Gastroesophageal sphincter (tissue), 4 donors: Measurements from ENCODE around the gene VPS35. TPM values are rescaled to one million over a fixed set of nuclear protein-coding genes. Genes with fewer than 3 reads are reported as not detected.

Source experiments
- ATAC-seq: fragments of 150-250 bp; one replicate; pipeline ENCODE4 v1.9.1; 2016; ENCODE audit warnings: mild to moderate bottlenecking, moderate library complexity
- H3K27ac ChIP-seq, 4 donors: fragments of 200-600 bp; sonication (generic) in 3 of 4; 1 replicate in 3 of 4; 2 replicates in 1 of 4; pipeline ENCODE4 v1.5.1; 2016 to 2019
- H3K27me3 ChIP-seq: fragments of 200-600 bp; sonication (generic); one replicate; pipeline ENCODE4 v1.5.1; 2019
- H3K36me3 ChIP-seq, 2 donors: fragments of 200-600 bp; sonication (generic); one replicate each; pipeline ENCODE4 v1.5.1; 2019; ENCODE audit warnings: control low read depth in 1 of 2
- H3K4me1 ChIP-seq, 3 donors: fragments of 200-600 bp; sonication (generic); 1 replicate in 2 of 3; 2 replicates in 1 of 3; pipeline ENCODE4 v1.5.1; 2016 to 2019; ENCODE audit warnings: control low read depth in 2 of 3
- H3K4me3 ChIP-seq, 2 donors: fragments of 200-600 bp; sonication (generic); one replicate each; pipeline ENCODE4 v1.5.1; 2019; ENCODE audit warnings: mild to moderate bottlenecking in 1 of 2, moderate library complexity in 1 of 2
- H3K9me3 ChIP-seq, 3 donors: fragments of 200-600 bp; sonication (generic); one replicate each; pipeline ENCODE4 v1.5.1; 2017 to 2019; ENCODE audit warnings: control low read depth in 2 of 3
- EP300 ChIP-seq: sonication (generic); formaldehyde crosslinking; IDR thresholded peaks from one replicate; pipeline ENCODE4 v1.6.1; 2017; ENCODE audit warnings: antibody characterized with exemption, mild to moderate bottlenecking
- POLR2A ChIP-seq, 2 donors: fragments of 450-650 bp; IDR thresholded peaks; one replicate each; pipeline ENCODE4 v1.6.1; 2017; ENCODE audit warnings: antibody characterized with exemption in 2 of 2, mild to moderate bottlenecking in 2 of 2, moderate library complexity in 1 of 2
- POLR2AphosphoS5 ChIP-seq: sonication (generic); formaldehyde crosslinking; IDR thresholded peaks from one replicate; pipeline ENCODE4 v1.6.1; 2017; ENCODE audit warnings: antibody characterized with exemption
- WGBS, 2 donors: methylation state at CpG; one replicate each; pipeline ENCODE4 v1.1.5; 2018; ENCODE audit warnings: low coverage in 1 of 2; 5-methylcytosine and 5-hydroxymethylcytosine counted together
- total RNA-seq, 4 donors: library from RNA; depleted of rRNA; stranded (reverse); fragments of >200 nt; gene quantifications; one replicate each; pipeline ENCODE4 v1.1.0, GENCODE V29; 2016
- TF ChIP-seq, protein P1 (sequence below), 4 experiments: fragments of 200-600 bp in 2 of 4; fragments of 450-650 bp in 2 of 4; sonication (generic) in 1 of 4; IDR thresholded peaks; one replicate each; pipeline ENCODE4 v1.5.1; 2017 to 2019; ENCODE audit warnings: antibody characterized with exemption in 4 of 4, mild to moderate bottlenecking in 2 of 4, moderate library complexity in 2 of 4

The VPS35 gene
- total RNA-seq, 4 donors from 2014 or later = 76.6 to 119 (median 91.7) TPM

DNA sequence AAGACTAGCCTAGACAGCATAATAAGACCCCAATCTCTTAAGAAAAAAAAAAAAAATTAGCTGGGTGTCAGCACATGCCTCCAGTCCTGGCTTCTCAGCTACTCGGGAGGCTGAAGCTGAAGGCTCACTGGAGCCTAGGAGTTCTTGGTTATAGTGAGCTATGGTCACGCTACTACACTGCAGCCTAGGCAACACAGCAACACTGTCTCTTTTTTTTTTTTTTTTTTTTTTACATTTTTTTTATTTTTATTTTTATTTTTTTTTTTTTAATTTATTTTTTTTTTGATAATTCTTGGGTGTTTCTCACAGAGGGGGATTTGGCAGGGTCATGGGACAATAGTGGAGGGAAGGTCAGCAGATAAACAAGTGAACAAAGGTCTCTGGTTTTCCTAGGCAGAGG, 4.6 kb upstream of the VPS35 start:
- Histone ChIP-seq H3K36me3 (no peaks in the 10 kb centered on the region), H3K4me3 (no peak overlapping the region), H3K9me3 (no peaks in the 10 kb centered on the region), H3K27me3 (no peaks in the 10 kb centered on the region), H3K27ac (no peak overlapping the region), H3K4me1 (peaks cover 0 to 15% (median 10%) of the 10 kb centered on the region in 3 donors)
- TF ChIP-seq POLR2AphosphoS5 (no peak), POLR2A (IDR thresholded peaks at IDR 0.05) (no peak), EP300 (no peak)
- TF ChIP-seq, protein P1, sequence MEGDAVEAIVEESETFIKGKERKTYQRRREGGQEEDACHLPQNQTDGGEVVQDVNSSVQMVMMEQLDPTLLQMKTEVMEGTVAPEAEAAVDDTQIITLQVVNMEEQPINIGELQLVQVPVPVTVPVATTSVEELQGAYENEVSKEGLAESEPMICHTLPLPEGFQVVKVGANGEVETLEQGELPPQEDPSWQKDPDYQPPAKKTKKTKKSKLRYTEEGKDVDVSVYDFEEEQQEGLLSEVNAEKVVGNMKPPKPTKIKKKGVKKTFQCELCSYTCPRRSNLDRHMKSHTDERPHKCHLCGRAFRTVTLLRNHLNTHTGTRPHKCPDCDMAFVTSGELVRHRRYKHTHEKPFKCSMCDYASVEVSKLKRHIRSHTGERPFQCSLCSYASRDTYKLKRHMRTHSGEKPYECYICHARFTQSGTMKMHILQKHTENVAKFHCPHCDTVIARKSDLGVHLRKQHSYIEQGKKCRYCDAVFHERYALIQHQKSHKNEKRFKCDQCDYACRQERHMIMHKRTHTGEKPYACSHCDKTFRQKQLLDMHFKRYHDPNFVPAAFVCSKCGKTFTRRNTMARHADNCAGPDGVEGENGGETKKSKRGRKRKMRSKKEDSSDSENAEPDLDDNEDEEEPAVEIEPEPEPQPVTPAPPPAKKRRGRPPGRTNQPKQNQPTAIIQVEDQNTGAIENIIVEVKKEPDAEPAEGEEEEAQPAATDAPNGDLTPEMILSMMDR (IDR thresholded peaks at IDR 0.05) = no peak
- ATAC-seq = no peak
- WGBS, 2 donors = 80 to 94% methylated on average over 1 to 2 of the region's 2 CpGs

DNA sequence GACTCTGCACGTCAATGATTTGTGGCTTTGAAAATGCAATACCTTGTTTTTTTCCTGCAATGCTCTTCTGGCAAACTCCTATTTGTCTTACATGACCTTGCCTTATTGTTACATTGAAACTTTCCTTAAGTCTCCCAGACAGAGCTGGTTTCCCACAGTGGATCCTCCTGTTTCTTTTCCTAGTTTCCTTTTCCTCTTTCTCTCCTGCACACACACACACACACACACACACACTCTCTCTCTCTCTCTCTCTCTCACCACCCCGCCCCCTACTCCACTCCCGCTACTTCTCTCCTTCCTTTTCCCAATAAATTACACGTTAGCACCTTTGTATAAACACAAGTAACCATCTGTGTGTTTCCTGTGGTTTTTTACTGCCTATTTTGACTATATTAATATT, 2.7 kb upstream of the VPS35 start:
- Histone ChIP-seq H3K27me3 (no peaks in the 10 kb centered on the region), H3K9me3 (no peaks in the 10 kb centered on the region), H3K36me3 (no peaks in the 10 kb centered on the region), H3K27ac (no peak overlapping the region), H3K4me1 (peaks cover 0 to 31% (median 21%) of the 10 kb centered on the region in 3 donors), H3K4me3 (no peak overlapping the region)
- ATAC-seq = no peak
- WGBS, 2 donors = 54 to 75% methylated on average over 2 to 4 of the region's 4 CpGs
- TF ChIP-seq EP300 = no peak
- no peak for TF ChIP-seq POLR2AphosphoS5
- TF ChIP-seq POLR2A (IDR thresholded peaks at IDR 0.05) = no peak
- TF ChIP-seq, protein P1 (IDR thresholded peaks at IDR 0.05) = no peak

DNA sequence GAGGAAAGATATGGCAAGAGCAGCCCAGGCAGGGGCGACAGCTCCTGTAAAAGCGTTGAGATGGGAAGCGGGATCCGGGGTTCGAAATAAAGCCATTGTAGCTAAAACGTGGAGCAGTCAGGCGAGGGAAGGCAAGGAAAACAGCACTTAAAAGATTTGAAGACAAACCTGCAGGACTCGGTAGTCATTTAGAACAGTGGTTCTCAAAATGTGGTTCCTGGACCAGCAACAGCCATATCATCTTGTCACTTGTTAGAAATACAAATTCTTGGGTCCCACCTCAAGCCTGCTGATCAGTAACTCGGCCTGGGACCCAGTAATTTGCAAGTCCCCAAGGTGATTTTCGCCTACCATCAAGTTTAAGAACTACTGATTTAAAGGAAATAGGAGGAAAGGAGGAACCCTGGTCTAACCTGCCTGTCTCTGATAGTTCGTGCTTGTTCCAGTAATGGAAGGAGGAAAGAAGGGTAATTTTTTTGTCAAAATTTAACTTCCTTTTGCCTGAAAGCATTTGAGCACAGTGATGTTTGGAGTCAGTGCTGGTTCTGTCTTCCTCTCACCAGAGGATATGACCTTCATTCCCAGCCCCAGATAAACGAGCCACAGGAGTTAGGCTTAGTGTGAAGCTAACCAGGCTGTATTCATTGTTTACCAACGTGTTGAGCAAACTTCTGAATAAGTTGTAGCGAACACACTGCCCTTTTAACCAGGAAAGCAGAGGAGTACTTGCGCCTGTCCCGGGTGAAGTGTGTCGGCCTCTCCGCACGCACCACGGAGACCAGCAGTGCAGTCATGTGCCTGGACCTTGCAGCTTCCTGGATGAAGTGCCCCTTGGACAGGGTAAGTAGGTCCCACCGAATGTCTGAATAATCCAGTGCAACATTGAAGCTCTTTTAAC, 1.6 kb upstream of the VPS35 start:
- 0 to 14% methylated on average over 10 to 20 of the region's 21 CpGs for WGBS, 2 donors
- peak overlapping the region; percentile 80 to 82 for H3K4me3 ChIP-seq

DNA sequence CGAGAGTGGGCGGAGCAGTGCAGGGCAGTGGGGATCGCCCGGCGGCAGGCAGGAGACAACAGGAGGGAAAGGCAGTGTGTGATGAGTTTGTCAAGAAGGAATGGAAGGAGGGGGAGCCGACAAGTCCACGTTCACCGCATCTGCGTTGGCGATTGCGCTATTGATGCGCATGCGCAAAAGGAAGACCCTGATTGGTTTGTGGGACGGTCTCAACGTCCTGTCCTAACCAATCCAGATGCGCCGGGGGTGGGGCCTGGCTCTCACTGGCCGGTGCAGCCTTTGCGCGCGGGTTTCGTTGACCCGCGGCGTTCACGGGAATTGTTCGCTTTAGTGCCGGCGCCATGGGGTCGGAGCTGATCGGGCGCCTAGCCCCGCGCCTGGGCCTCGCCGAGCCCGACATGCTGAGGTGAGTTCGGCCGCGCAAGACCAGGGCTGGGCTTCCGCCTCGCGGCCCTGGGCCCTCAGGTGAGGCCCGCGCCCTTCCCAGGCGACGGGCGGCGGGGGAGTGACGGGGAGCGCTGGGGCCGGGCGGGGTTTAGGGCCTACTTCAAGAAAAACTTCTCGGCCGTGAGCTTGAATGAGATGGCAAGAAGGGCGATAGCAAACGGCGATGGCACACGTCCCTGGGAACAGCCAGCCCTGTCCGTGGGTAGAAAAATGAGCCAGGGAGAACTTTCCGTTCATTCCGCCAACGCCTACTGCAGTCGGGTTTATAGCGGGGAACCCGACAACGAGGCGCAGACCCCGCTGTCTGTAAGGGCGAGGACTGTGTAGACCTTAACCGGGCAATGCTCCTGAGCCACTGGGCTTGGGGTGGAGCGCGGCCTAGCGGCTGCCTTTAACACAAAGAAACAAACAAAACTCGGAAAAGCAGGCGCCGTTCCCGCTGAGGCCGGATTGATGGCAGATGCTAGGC, 645 bp upstream of the VPS35 start, which contains the start of gene ORC6:
ORC6 (plus strand) TSS at position 295 of the 916 bp plus-strand sequence; CDS start at position 342, 47 bp downstream.
- 0% methylated on average over 1 to 10 of the region's 79 CpGs for WGBS, 2 donors
- peak within 1 kb of the TSS; percentile 56 to 95 (median 90) for H3K27ac ChIP-seq
- peaks cover 0 to 46% (median 21%) of the 10 kb centered on the region in 3 donors for H3K4me1 ChIP-seq
- H3K27me3 ChIP-seq = no peaks in the 10 kb centered on the region
- no peak for TF ChIP-seq EP300
- TF ChIP-seq, protein P1 (IDR thresholded peaks at IDR 0.05) = peak in 3 of 4 experiments; percentile 28 to 39 (median 37)
- no peak for TF ChIP-seq POLR2A (IDR thresholded peaks at IDR 0.05)
- TF ChIP-seq POLR2AphosphoS5 = no peak
- H3K9me3 ChIP-seq = no peaks in the 10 kb centered on the region
- H3K4me3 ChIP-seq = peak within 1 kb of the TSS; percentile 80 to 82
- no peaks in the 10 kb centered on the region for H3K36me3 ChIP-seq
- ATAC-seq = peak; percentile 94

More for the DNA sequence above, 1.6 kb upstream of the VPS35 start:
- Histone ChIP-seq H3K27me3 (no peaks in the 10 kb centered on the region), H3K4me1 (peaks cover 0 to 43% (median 21%) of the 10 kb centered on the region in 3 donors), H3K9me3 (no peaks in the 10 kb centered on the region), H3K36me3 (no peaks in the 10 kb centered on the region), H3K27ac (peak overlapping the region in 3 of 4 donors; percentile 87 to 95 (median 94))
- TF ChIP-seq EP300 (no peak), POLR2A (IDR thresholded peaks at IDR 0.05) (no peak), POLR2AphosphoS5 (no peak)
- TF ChIP-seq, protein P1 (IDR thresholded peaks at IDR 0.05) = no peak
- ATAC-seq = no peak
